HepG2 (cell line): Measurements from ENCODE around the gene CAMK1. TPM values are rescaled to one million over a fixed set of nuclear protein-coding genes. Genes with fewer than 3 reads are reported as not detected.

ENCODE experiments used
- CHD2 ChIP-seq: IDR thresholded peaks from 2 replicates; pipeline ENCODE4 v1.6.1; 2011; ENCODE audit warnings: low read depth, low read length, improper control_type of control experiment
- DRAP1 ChIP-seq: IDR thresholded peaks from 2 replicates; pipeline ENCODE4 v1.6.1; 2016; ENCODE audit warnings: missing genetic modification reagents, missing compliant biosample characterization
- HIC2 ChIP-seq: sonication (generic); formaldehyde crosslinking; IDR thresholded peaks from 2 replicates; pipeline ENCODE4 v1.9.0; 2022; ENCODE audit warnings: low read depth, missing genetic modification reagents
- ISX ChIP-seq: sonication (generic); formaldehyde crosslinking; conservative IDR thresholded peaks from 2 replicates; pipeline ENCODE4 v1.5.0; 2020; ENCODE audit warnings: missing genetic modification reagents
- MYC ChIP-seq: sonication (generic); formaldehyde crosslinking; IDR thresholded peaks from 2 replicates; pipeline ENCODE4 v1.9.0; 2021; ENCODE audit warnings: missing genetic modification reagents, borderline replicate concordance
- NCOA1 ChIP-seq: sonication (generic); formaldehyde crosslinking; IDR thresholded peaks from 2 replicates; pipeline ENCODE4 v1.9.0; 2021; ENCODE audit warnings: missing genetic modification reagents
- REPIN1 ChIP-seq: sonication (generic); formaldehyde crosslinking; IDR thresholded peaks from 2 replicates; pipeline ENCODE4 v1.8.0; 2022; ENCODE audit warnings: missing genetic modification reagents, low read depth, mild to moderate bottlenecking, borderline replicate concordance
- THAP7 ChIP-seq: sonication (generic); formaldehyde crosslinking; IDR thresholded peaks from 2 replicates; pipeline ENCODE4 v1.8.1; 2023; ENCODE audit warnings: mild to moderate bottlenecking, missing genetic modification reagents
- THYN1 ChIP-seq: sonication (generic); formaldehyde crosslinking; IDR thresholded peaks from 2 replicates; pipeline ENCODE4 v1.8.1; 2023; ENCODE audit warnings: low read depth, mild to moderate bottlenecking, moderate library complexity, missing genetic modification reagents, borderline replicate concordance
- ZBED4 ChIP-seq: sonication (generic); formaldehyde crosslinking; IDR thresholded peaks from 2 replicates; pipeline ENCODE4 v1.4.0; 2020; ENCODE audit warnings: missing genetic modification reagents, borderline replicate concordance
- ZNF333 ChIP-seq: sonication (generic); formaldehyde crosslinking; IDR thresholded peaks from 2 replicates; pipeline ENCODE4 v1.4.0; 2020; ENCODE audit warnings: mild to moderate bottlenecking, missing genetic modification reagents, borderline replicate concordance
- ZNF33A ChIP-seq: sonication (generic); formaldehyde crosslinking; IDR thresholded peaks from 2 replicates; pipeline ENCODE4 v1.5.1; 2020; ENCODE audit warnings: missing genetic modification reagents, mild to moderate bottlenecking, moderate library complexity, borderline replicate concordance
- ZNF567 ChIP-seq: sonication (generic); formaldehyde crosslinking; IDR thresholded peaks from 2 replicates; pipeline ENCODE4 v1.8.1; 2023; ENCODE audit warnings: mild to moderate bottlenecking, missing genetic modification reagents, borderline replicate concordance
- ZNF598 ChIP-seq: sonication (generic); formaldehyde crosslinking; IDR thresholded peaks from 2 replicates; pipeline ENCODE4 v1.5.1; 2020; ENCODE audit warnings: mild to moderate bottlenecking, missing genetic modification reagents, borderline replicate concordance
- ZNF7 ChIP-seq: IDR thresholded peaks from 2 replicates; pipeline ENCODE4 v1.6.1; 2016; ENCODE audit warnings: missing biosample characterization, missing genetic modification reagents
- ZNF768 ChIP-seq: sonication (generic); formaldehyde crosslinking; IDR thresholded peaks from 2 replicates; pipeline ENCODE4 v1.4.0; 2020; ENCODE audit warnings: missing genetic modification reagents
- polyA plus RNA-seq, 8 experiments: library from polyadenylated mRNA; depleted of rRNA in 3 of 8; stranded (reverse) in 7 of 8; unstranded in 1 of 8; fragments of >200 nt; fragmentation: Illumina TruSeq in 4 of 8; extraction: Trizol in 4 of 8; gene quantifications; 2 replicates each; pipeline versions ENCODE4 v1.2.1 to v1.2.3, GENCODE V29; 2011 to 2016; ENCODE audit warnings: low read depth in 4 of 8, missing spikeins in 1 of 8, mixed read lengths in 1 of 8; ENCODE audit not compliant: insufficient read depth in 1 of 8
- total RNA-seq, 5 experiments: library from RNA; depleted of rRNA; stranded (reverse); fragments of >200 nt; fragmentation: Illumina TruSeq; extraction: Trizol; gene quantifications; 2 replicates each; pipeline ENCODE4 v1.2.3, GENCODE V29; 2016; ENCODE audit warnings: low read depth in 1 of 5
- TF ChIP-seq, protein P1 (sequence below): sonication (generic); formaldehyde crosslinking; IDR thresholded peaks from 2 replicates; pipeline ENCODE4 v1.4.0; 2020; ENCODE audit warnings: mild to moderate bottlenecking, missing genetic modification reagents
- TF ChIP-seq, protein P2 (sequence below): sonication (generic); formaldehyde crosslinking; IDR thresholded peaks from 2 replicates; pipeline ENCODE4 v1.5.1; 2020; ENCODE audit warnings: mild to moderate bottlenecking, missing genetic modification reagents, moderate library complexity

Gene CAMK1
- total and polyA plus RNA-seq, 2 of the 13 experiments (the other 11 are each of a cell fraction or from before 2014, with no cell fraction given): 26.4 to 53.3 TPM

GRCh38 chr3:9792405-9793160 is 22.8 kb upstream of the CAMK1 start, which contains the start of the genes ARPC4 and TADA3 (continued):
- TF ChIP-seq, protein P1, sequence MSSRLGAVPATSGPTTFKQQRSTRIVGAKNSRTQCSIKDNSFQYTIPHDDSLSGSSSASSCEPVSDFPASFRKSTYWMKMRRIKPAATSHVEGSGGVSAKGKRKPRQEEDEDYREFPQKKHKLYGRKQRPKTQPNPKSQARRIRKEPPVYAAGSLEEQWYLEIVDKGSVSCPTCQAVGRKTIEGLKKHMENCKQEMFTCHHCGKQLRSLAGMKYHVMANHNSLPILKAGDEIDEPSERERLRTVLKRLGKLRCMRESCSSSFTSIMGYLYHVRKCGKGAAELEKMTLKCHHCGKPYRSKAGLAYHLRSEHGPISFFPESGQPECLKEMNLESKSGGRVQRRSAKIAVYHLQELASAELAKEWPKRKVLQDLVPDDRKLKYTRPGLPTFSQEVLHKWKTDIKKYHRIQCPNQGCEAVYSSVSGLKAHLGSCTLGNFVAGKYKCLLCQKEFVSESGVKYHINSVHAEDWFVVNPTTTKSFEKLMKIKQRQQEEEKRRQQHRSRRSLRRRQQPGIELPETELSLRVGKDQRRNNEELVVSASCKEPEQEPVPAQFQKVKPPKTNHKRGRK: no peak
- TF ChIP-seq DRAP1 (no peak; the same call in 1 of the 2 replicates), ZNF333 (no peak), CHD2 (peak; percentile 97), MYC (peak; percentile 60; the same call in 1 of the 2 replicates), THAP7 (CRISPR knock-in tag) (no peak), HIC2 (0 out of 2 replicates have a peak, but pooled peaks have one; percentile 4), ZNF567 (CRISPR knock-in tag) (no peak), REPIN1 (no peak; the same call in 1 of the 2 replicates), ZNF7 (CRISPR knock-in tag) (peak; percentile 4; the same call in 1 of the 2 replicates), ZNF768 (CRISPR knock-in tag) (no peak), NCOA1 (CRISPR knock-in tag) (no peak), ZNF598 (CRISPR knock-in tag) (no peak), ZBED4 (CRISPR knock-in tag) (0 out of 2 replicates have a peak, but pooled peaks have one; percentile 4), ISX (CRISPR knock-in tag) (no peak), ZNF33A (no peak), THYN1 (CRISPR knock-in tag) (no peak)
- TF ChIP-seq, protein P2, sequence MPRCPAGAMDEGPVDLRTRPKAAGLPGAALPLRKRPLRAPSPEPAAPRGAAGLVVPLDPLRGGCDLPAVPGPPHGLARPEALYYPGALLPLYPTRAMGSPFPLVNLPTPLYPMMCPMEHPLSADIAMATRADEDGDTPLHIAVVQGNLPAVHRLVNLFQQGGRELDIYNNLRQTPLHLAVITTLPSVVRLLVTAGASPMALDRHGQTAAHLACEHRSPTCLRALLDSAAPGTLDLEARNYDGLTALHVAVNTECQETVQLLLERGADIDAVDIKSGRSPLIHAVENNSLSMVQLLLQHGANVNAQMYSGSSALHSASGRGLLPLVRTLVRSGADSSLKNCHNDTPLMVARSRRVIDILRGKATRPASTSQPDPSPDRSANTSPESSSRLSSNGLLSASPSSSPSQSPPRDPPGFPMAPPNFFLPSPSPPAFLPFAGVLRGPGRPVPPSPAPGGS: no peak
